ENCODE data around the gene RIOX2.
A peak's percentile ranks its signal among the peaks of the same experiment; 100 is the strongest.
"Not testable (repeated sequence)": the region's sequence is repeated elsewhere in the genome, so short reads cannot be mapped to it uniquely, and the experiment has no call there.

RIOX2 gene

DNA sequence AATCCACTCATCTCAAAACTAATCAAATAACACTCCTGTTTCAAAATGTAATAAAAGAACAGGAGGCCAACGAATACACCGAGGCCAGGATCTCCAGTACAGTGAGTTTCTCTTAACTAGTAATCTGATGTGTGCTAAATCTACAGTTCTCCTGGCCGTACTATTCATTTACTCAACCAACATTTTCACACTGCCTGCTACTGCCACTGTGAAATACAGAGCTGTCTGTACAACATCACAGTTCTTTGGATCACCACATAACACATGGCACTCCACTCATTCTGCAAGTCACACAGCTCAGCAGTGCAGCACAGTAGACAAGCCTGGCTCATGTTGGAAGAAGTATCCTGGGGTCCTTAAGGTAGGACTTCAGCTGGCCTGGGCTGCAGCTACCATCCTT lies 21.9 kb downstream of the RIOX2 start:
- no peak for DNase-seq

DNA sequence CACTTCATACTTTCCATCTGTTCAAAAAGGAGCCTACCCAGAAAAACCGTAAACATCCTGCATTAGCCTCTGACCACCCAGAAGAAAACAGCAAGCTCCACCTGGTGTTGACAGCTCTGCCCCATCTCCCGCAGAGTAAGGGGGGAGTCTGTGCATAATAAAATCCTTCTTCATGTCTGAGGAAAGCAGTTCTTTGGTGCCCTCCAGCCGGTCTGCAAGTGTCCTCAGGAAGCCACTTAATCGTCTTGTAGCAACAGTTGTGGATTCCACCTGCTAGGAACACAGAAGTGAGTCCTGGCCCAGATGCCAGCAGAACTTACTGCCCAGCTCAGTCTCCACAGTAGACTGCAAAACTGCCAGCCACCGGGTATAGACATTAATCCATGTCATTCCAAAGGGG lies 22.5 kb downstream of the RIOX2 start:
- no peak for DNase-seq

GRCh38 chr3:97949110-97949485 lies 23.1 kb downstream of the RIOX2 start:
- no peak for DNase-seq

DNA sequence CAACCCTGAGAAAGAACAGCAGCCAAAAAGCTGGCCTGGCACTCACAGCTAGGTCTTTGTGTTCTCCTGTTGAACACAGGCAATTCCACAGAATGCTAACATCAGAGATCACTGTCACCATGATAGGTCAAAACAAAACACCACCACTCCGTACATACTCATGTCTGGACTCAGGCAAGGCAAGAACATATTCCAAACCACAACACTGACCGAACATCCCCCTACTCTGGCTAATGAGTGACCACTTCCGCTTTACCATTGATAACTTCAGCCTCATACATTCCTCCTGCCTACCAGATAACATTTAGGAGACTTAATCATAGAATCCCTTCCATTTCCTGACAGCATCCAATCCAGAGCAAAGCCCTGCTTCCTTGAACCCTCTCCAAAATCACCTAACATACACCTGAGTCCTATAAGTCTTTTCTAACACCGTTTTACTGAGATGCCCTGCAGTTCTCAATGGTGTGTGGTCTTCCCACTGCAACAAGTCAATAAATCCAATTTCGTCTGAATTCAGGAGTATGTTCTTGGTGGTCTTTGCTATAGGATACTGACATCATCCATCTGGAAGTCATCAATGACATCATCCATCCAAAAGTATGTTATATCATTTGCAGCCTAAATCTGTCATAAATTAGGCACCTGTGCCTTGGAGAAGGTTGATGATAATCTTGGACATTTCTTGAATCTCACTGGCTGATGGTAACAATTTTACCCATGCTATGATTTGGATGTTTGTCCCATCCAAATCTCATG lies 23.7 kb downstream of the RIOX2 start:
- no peak for DNase-seq

DNA sequence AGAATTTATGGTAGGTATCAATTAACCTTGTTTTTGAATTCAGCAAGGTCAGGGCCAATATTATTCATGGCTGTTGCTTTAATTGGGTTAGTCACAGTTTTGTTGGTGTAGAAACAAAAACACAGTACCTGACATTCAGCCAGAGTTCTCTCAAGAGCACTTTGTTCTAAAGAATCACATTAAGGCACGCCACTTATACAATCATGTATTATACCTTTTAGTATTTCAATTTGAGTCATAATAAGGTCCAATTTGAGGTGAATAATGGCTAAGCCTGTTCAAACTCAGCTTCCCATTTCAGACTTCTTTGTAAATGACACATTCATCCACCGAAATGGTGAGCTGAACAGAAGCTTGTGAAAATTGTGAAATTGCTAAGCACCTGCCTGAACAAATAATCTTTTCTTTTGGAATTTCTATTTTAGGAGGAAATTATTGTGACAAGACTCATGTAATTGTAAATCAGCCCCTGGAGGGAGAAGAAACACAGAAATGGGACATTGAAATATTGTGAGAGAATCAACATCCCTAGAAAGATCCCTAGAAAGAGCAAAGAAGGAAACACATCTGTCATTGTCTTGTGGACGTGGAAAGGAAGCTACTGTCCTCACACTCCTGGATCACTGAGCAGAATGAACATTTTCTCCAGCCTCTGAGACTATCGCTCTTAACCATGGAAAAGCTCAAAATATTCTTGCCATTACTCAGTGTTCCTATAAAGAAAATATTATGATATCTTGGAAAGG lies 29.3 kb downstream of the RIOX2 start:
- DNase-seq, result no peak

DNA sequence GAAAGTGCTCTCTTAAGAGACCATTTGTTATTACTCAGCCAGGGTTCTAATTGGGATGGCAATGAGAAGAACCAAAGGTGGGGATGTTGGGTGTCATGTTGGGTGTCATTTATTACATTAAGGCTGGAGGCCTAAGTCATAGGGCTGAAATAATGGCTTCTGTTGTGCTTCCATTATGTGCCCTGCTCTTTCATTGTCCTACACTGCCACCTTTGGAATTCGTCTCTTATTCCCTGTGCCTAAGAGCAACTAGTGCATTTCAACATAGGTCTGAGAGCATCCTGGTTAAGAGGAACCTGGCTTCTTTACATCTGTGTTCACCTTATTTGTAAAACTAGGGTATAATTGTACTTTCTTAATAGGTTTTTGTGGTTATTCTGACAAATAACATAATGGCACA lies 32.2 kb downstream of the RIOX2 start:
- DNase-seq, result no peak

- DNase-seq, result no peak
These were observed 32.8 kb downstream of the RIOX2 start for GRCh38 chr3:97939401-97939800.

DNA sequence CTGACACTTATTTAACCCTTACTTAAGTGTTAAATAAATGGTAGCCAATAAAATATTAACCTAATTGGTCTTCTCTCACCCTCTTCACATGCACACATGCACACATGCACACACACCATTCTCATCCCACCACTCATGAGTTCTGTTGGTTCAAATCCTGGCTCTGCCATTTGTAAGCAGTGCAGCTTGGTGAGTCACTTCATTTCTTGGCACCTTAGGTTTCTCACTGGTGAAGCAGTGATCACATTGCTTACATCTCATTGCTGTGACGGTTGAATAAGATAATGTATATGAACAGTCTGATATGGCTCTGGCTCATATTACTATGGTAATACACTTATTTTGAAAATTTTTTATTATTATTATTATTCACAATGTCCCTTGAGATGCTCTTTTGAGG lies 33.8 kb downstream of the RIOX2 start:
- DNase-seq, result no peak

- DNase-seq, result no peak
These were observed 35.0 kb downstream of the RIOX2 start for GRCh38 chr3:97937205-97937604.

DNA sequence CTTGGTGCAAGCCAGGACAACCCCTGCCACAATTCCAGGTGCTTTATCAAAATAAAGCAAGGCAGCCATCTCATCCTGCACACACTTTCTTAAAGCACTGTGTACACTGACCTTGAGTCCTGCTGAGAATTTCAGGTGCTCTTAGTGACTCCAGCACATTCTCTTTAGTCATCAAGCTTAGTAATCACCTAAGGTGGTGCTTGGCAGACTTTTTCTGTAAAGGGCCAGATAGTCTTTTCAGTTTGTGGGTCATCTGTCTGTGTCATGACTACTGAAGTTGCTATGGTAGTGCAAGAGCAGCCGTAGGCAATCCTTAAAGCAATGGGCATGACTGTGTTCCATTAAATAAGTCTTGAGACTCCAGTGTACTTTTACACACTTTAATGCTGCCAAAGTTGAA lies 36.4 kb downstream of the RIOX2 start:
- no peak for DNase-seq

- DNase-seq, result no peak
These were observed 37.1 kb downstream of the RIOX2 start for GRCh38 chr3:97934980-97935695.

DNA sequence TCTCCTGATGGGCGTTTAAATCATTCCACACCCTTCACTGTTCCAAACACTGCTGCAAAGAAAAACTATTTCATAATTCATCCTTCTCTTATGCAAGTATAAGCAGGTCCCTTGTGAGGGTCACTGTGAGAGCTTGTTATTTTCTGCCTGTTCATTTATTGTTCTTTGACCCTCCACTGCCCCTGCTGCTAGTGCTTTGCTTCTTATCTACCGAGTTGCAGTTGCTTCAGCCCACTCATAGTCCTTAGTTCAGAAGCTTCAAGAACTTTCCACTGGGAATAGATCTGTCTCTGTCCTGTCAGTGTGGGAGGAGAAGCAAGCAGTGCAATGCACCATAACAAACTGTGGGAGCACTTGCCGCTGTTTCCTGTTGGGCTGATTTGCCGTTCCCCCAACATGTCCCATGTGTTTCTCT lies 39.8 kb downstream of the RIOX2 start:
- DNase-seq, result no peak

GRCh38 chr3:97931218-97931617 lies 41.0 kb downstream of the RIOX2 start:
- DNase-seq, result no peak

DNA sequence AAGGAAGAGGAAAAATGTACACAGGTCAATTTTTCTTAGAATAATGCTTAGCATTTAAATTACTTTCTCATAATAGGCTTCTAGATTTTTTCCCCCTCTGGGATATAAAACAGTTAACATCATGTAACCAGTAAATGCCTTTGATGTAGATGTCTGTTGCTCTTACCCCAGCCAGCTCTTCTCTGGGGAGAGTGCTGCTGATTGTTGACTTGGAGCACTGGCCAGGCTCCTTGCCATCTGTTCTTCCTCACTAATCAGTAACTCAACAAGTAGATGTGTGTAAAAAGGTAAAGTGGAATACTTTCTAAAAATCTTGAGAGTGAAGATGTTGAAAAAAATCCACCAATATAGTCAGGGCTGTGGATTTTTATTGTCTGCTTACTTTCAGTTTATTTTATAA lies 42.2 kb downstream of the RIOX2 start:
- DNase-seq, result no peak

GRCh38 chr3:97928986-97929385 lies 43.2 kb downstream of the RIOX2 start:
- no peak for DNase-seq

- no peak for DNase-seq
These were observed 44.5 kb downstream of the RIOX2 start for GRCh38 chr3:97927704-97928103.

- no peak for DNase-seq
These were observed 54.3 kb downstream of the RIOX2 start for GRCh38 chr3:97917813-97918536.

- DNase-seq, result no peak
These were observed 55.7 kb downstream of the RIOX2 start for GRCh38 chr3:97916576-97916975.

GRCh38 chr3:97914388-97914787 lies 57.8 kb downstream of the RIOX2 start:
- DNase-seq, result no peak

- DNase-seq, result no peak
These were observed 60.8 kb downstream of the RIOX2 start for GRCh38 chr3:97911459-97911858.

GRCh38 chr3:97910931-97911351 lies 61.3 kb downstream of the RIOX2 start:
- DNase-seq, result no peak

DNA sequence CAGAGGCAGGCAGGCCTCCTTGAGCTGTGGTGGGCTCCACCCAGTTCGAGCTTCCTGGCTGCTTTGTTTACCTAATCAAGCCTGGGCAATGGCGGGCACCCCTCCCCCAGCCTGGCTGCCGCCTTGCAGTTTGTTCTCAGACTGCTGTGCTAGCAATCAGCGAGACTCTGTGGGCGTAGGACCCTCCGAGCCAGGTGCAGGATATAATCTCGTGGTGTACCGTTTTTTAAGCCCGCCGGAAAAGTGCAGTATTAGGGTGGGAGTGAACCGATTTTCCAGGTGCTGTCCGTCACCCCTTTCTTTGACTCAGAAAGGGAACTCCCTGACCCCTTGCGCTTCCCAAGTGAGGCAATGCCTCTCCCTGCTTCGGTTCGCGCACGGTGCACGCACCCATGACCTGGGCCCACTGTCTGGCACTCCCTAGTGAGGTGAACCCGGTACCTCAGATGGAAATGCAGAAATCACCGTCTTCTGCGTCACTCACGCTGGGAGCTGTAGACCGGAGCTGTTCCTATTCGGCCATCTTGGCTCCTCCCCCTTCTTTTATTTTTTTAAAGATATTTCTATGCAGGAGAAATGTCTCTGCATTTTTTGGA lies 61.9 kb downstream of the RIOX2 start:
- peak; percentile 62 for DNase-seq

DNA sequence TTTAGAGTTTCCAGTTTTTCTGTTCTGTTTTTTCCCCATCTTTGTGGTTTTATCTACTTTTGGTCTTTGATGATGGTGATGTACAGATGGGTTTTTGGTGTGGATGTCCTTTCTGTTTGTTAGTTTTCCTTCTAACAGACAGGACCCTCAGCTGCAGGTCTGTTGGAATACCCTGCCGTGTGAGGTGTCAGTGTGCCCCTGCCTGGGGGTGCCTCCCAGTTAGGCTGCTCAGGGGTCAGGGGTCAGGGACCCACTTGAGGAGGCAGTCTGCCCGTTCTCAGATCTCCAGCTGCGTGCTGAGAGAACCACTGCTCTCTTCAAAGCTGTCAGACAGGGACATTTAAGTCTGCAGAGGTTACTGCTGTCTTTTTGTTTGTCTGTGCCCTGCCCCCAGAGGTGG lies 62.4 kb downstream of the RIOX2 start:
- DNase-seq, result not testable (repeated sequence)

All from activated CD8-positive, alpha-beta memory T cell treated with anti-CD3 and anti-CD28 coated beads for 24 hours (primary cell).